ENCODE data around the gene DYNLT4.
"Not testable (repeated sequence)": the region's sequence is repeated elsewhere in the genome, so short reads cannot be mapped to it uniquely, and the experiment has no call there.

Gene DYNLT4

DNA sequence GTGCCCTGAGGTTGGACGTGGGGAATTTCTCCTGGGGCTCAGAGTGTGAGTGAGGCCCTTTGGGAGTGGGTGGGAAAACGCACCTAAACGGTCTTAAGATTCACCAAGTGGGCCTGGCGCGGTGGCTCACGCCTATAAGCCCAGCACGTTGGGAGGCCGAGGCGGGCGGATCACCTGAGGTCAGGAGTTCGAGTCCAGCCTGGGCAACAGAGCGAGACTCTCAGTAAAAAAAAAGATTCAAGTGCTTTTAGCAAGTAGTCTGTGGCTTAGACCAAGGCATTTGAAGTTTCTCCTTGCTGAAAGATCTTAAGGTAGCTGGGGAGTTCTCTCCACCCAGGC is 30.5 kb downstream of the DYNLT4 start:
- peaks cover 16 to 26% of the 10 kb centered on the region in 2 donors for H3K36me3 ChIP-seq (ENCODE audit: control insufficient read depth in 2 of 2, insufficient read depth in 2 of 2, low read length in 2 of 2)

DNA sequence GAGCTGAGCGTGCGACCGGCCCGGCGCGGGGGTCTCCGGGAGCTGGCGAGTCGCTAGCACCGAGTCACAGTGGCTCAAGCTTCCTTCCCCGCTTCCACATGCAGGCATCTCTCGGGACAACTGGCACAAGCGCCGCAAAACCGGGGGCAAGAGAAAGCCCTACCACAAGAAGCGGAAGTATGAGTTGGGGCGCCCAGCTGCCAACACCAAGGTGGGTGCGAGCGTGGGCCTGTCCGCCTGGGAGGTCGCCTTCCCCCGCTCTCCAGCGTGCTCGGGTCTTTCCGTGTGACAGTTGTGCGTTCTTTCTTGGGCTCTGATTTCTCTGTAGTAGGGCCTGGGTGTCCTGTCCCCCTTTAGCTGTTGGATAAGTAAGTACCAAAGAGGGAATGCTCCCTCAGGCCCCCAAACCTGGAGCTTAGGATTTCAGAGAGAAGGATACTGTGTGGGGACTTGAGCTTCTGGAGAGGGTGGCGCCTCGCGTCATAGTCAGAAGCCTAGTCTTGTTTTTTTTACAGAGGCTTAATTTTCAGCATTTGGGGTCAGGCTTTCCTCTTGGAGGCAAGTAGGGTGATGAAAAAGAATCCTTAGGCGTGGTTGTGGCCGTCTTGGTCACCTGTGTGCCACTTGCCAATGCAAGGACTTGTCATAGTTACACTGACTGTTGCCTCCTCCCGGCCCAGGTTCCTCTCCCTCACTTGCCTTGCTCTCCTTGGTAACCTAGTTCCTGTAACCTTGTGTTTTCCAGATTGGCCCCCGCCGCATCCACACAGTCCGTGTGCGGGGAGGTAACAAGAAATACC is 31.0 kb downstream of the DYNLT4 start:
- H3K27ac ChIP-seq (ENCODE audit: low read length): peak overlapping the region; percentile 98
- peaks cover 20% of the 10 kb centered on the region for H3K4me1 ChIP-seq (ENCODE audit: control insufficient read depth, insufficient read depth, low read length)
- H3K9ac ChIP-seq (ENCODE audit: low read length in 2 of 2): peak overlapping the region; percentile 89 to 99
- H3K9me3 ChIP-seq (ENCODE audit: control insufficient read depth in 2 of 2, low read length in 2 of 2): no peaks in the 10 kb centered on the region
- peaks cover 16 to 26% of the 10 kb centered on the region in 2 donors for H3K36me3 ChIP-seq (ENCODE audit: control insufficient read depth in 2 of 2, insufficient read depth in 2 of 2, low read length in 2 of 2)
- H3K4me3 ChIP-seq (ENCODE audit: low read length in 2 of 2): peak overlapping the region; percentile 73 to 94
- no peaks in the 10 kb centered on the region for H3K27me3 ChIP-seq (ENCODE audit: control insufficient read depth in 1 of 2, insufficient read depth in 2 of 2, low read length in 2 of 2)

More for the DNA sequence above, 30.5 kb downstream of the DYNLT4 start:
- no peaks in the 10 kb centered on the region for H3K27me3 ChIP-seq (ENCODE audit: control insufficient read depth in 1 of 2, insufficient read depth in 2 of 2, low read length in 2 of 2)
- peaks cover 20% of the 10 kb centered on the region for H3K4me1 ChIP-seq (ENCODE audit: control insufficient read depth, insufficient read depth, low read length)
- H3K9me3 ChIP-seq (ENCODE audit: control insufficient read depth in 2 of 2, low read length in 2 of 2): no peaks in the 10 kb centered on the region
- peak overlapping the region; percentile 73 to 94 for H3K4me3 ChIP-seq (ENCODE audit: low read length in 2 of 2)
- peak overlapping the region; percentile 89 to 99 for H3K9ac ChIP-seq (ENCODE audit: low read length in 2 of 2)
- H3K27ac ChIP-seq (ENCODE audit: low read length): peak overlapping the region; percentile 98

DNA sequence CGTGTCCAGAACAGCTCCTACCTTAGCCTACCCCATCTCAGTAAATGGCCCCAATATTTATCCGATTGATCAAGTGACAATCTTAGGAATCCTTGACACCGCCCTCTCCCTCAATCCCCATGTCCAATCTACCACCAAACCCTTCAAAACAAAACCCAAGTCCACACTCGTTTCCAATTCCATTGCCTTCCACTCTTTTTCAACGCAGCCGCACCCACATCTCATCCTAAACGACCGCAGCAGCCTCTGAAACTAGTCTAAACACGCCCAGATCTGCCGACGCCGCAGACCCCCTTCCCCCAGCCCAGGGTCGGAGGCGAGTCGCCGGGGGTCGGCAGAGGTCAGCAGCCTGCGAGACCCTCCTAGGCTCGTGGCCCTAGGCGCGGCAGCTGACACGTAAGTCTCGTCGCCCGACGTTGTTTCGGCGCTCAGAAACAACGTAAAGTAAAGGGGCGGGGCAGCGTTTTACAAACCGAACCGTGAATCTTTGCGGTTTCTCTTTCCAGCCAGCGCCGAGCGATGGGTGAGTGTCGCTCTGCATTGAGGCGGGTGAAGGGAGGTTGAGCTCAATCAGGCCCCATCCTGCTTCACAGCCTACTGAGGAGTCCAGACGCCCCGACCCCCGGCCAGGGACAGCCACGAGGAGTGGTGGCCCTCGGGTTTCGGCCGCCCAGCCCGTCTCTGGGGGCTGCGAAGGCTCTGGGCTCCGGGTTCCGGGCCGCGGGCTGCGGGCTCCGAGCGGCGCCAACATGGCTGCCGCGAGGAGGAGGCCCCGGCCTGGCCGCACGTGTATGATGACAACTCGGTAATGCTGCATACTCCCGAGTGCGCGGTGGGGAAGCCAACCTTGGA is 31.8 kb downstream of the DYNLT4 start, which contains the start of gene RPS8:
RPS8 (plus strand) TSS at position 463 of the 852 bp plus-strand sequence; CDS start at position 520, 57 bp downstream.
- H3K27ac ChIP-seq (ENCODE audit: low read length): peak within 1 kb of the TSS; percentile 98
- peak within 1 kb of the TSS; percentile 73 to 94 for H3K4me3 ChIP-seq (ENCODE audit: low read length in 2 of 2)
- H3K36me3 ChIP-seq (ENCODE audit: control insufficient read depth in 2 of 2, insufficient read depth in 2 of 2, low read length in 2 of 2): peaks cover 16 to 22% of the 10 kb centered on the region in 2 donors
- peaks cover 20% of the 10 kb centered on the region for H3K4me1 ChIP-seq (ENCODE audit: control insufficient read depth, insufficient read depth, low read length)
- H3K27me3 ChIP-seq (ENCODE audit: control insufficient read depth in 1 of 2, insufficient read depth in 2 of 2, low read length in 2 of 2): no peaks in the 10 kb centered on the region
- H3K9ac ChIP-seq (ENCODE audit: low read length in 2 of 2): peak within 1 kb of the TSS; percentile 89 to 99
- no peaks in the 10 kb centered on the region for H3K9me3 ChIP-seq (ENCODE audit: control insufficient read depth in 2 of 2, low read length in 2 of 2)

DNA sequence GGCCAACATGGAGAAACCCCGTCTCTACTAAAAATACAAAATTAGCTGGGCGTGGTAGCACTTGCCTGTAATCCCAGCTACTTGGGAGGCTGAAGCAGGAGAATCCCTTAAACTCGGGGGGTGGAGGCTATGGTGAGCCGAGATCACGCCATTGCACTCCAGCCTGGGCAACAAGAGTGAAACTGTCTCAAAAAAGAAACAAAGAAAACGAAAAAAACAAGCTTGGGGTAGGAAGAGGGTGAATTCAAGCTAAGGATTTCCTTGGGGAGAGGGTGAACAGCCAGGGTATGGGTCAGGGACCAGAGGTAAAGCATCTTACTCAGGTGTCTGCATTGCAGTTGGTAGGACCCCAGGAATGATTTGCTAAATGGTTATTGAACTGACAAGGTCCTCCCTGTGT is 40.7 kb downstream of the DYNLT4 start:
- H3K4me1 ChIP-seq (ENCODE audit: control insufficient read depth, insufficient read depth, low read length); H3K36me3 ChIP-seq (ENCODE audit: control insufficient read depth in 2 of 2, insufficient read depth in 2 of 2, low read length in 2 of 2); H3K27ac ChIP-seq (ENCODE audit: low read length); H3K4me3 ChIP-seq (ENCODE audit: low read length in 2 of 2); H3K9ac ChIP-seq (ENCODE audit: low read length in 2 of 2); H3K27me3 ChIP-seq (ENCODE audit: control insufficient read depth in 1 of 2, insufficient read depth in 2 of 2, low read length in 2 of 2); H3K9me3 ChIP-seq (ENCODE audit: control insufficient read depth in 2 of 2, low read length in 2 of 2): not testable (repeated sequence)

DNA sequence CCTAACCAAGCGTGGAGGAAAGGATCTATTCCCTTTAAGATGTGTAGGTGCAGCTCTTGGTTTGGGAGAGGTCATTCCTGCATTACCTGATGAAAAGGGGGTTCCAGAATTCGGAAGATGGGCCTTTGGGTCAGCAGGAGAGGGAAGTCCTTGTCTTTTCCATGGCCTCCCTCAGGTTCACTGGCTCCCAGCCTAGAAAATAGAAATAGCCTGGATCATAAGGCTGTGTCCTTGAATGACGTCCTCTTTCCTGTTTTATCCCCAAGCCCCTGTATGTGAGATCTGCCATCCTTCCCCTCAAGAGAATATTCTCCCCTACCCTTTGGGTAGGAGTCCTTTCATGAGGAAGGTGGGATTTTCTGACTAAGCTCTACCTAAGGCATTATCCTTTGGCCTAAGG is 46.3 kb downstream of the DYNLT4 start:
- H3K36me3 ChIP-seq (ENCODE audit: control insufficient read depth in 2 of 2, insufficient read depth in 2 of 2, low read length in 2 of 2): no peaks in the 10 kb centered on the region
- H3K9ac ChIP-seq (ENCODE audit: low read length in 2 of 2): no peak overlapping the region
- no peak overlapping the region for H3K4me3 ChIP-seq (ENCODE audit: low read length in 2 of 2)
- no peaks in the 10 kb centered on the region for H3K27me3 ChIP-seq (ENCODE audit: control insufficient read depth in 1 of 2, insufficient read depth in 2 of 2, low read length in 2 of 2)
- H3K4me1 ChIP-seq (ENCODE audit: control insufficient read depth, insufficient read depth, low read length): no peaks in the 10 kb centered on the region
- no peak overlapping the region for H3K27ac ChIP-seq (ENCODE audit: low read length)
- no peaks in the 10 kb centered on the region for H3K9me3 ChIP-seq (ENCODE audit: control insufficient read depth in 2 of 2, low read length in 2 of 2)

DNA sequence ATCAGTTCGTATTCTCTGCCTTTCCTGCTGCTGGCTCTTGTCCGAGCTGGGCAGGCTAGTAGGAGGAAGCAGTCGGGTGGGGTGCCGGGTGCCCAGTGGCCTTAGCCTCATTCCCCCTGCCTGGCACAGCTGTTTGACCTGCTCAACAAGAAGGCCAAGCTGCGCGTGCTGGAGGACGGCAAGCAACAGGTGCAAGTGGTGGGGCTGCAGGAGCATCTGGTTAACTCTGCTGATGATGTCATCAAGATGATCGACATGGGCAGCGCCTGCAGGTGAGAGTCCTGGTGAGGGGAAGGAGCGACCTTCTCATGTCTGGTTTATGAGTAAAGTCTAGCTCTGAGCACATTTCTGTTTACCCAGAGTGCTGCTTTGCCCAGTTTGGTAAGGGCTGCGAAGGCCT is 48.1 kb downstream of the DYNLT4 start:
- H3K4me3 ChIP-seq (ENCODE audit: low read length in 2 of 2): no peak overlapping the region
- H3K27ac ChIP-seq (ENCODE audit: low read length): no peak overlapping the region
- H3K4me1 ChIP-seq (ENCODE audit: control insufficient read depth, insufficient read depth, low read length): no peaks in the 10 kb centered on the region
- no peaks in the 10 kb centered on the region for H3K9me3 ChIP-seq (ENCODE audit: control insufficient read depth in 2 of 2, low read length in 2 of 2)
- H3K36me3 ChIP-seq (ENCODE audit: control insufficient read depth in 2 of 2, insufficient read depth in 2 of 2, low read length in 2 of 2): no peaks in the 10 kb centered on the region
- no peaks in the 10 kb centered on the region for H3K27me3 ChIP-seq (ENCODE audit: control insufficient read depth in 1 of 2, insufficient read depth in 2 of 2, low read length in 2 of 2)
- no peak overlapping the region for H3K9ac ChIP-seq (ENCODE audit: low read length in 2 of 2)

DNA sequence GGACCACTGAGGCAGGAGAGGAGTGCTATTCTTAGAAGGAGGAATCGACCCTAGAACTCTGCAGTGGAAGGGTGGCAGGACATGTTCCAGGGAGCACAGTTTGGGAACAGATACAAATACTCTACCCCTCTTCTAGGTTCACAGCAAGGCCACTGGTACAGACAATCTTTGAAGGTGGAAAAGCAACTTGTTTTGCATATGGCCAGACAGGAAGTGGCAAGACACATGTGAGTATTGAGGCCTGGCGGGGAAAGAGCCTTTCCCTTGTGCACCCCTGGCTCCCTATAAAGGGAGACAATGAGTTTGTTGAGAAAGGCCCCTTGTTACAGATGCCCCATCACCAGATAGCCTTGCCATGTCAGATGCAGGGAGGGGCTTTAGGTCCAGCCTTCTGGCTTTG is 49.7 kb downstream of the DYNLT4 start:
- H3K9ac ChIP-seq (ENCODE audit: low read length in 2 of 2): no peak overlapping the region
- H3K27me3 ChIP-seq (ENCODE audit: control insufficient read depth in 1 of 2, insufficient read depth in 2 of 2, low read length in 2 of 2): no peaks in the 10 kb centered on the region
- H3K4me1 ChIP-seq (ENCODE audit: control insufficient read depth, insufficient read depth, low read length): no peaks in the 10 kb centered on the region
- H3K9me3 ChIP-seq (ENCODE audit: control insufficient read depth in 2 of 2, low read length in 2 of 2): no peaks in the 10 kb centered on the region
- no peaks in the 10 kb centered on the region for H3K36me3 ChIP-seq (ENCODE audit: control insufficient read depth in 2 of 2, insufficient read depth in 2 of 2, low read length in 2 of 2)
- H3K4me3 ChIP-seq (ENCODE audit: low read length in 2 of 2): no peak overlapping the region
- no peak overlapping the region for H3K27ac ChIP-seq (ENCODE audit: low read length)

Measured in stomach smooth muscle (tissue), 2 donors.